HG03565 (cell line): Measurements from ENCODE around the gene BCL6B.
"Not testable (repeated sequence)": the region's sequence is repeated elsewhere in the genome, so short reads cannot be mapped to it uniquely, and the experiment has no call there.

Experiments
- ATAC-seq: cut with Tn5 transposase; IDR thresholded peaks from one replicate; pipeline ENCODE4 v1.9.1; 2021; ENCODE audit warnings: mild to moderate bottlenecking, moderate library complexity; ENCODE audit not compliant: unreplicated experiment

BCL6B gene

DNA sequence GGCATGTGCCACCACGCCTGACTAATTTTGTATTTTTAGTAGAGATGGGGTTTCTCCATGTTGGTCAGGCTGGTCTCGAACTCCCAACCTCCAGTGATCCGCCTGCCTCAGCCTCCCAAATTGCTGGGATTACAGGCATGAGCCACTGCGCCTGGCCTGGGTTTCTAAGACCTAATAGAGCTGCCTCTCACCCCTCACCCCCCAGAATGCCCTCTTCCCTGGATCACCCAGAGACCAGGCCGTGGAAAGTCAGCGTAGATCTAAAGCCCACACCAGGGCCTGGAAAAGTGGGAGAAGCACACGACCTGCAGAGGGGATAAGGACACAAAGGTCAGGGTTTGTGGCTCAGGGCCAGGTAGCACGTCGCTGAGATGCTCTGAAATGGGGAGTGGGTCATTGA lies 27.7 kb downstream of the BCL6B start:
- not testable (repeated sequence) for ATAC-seq

DNA sequence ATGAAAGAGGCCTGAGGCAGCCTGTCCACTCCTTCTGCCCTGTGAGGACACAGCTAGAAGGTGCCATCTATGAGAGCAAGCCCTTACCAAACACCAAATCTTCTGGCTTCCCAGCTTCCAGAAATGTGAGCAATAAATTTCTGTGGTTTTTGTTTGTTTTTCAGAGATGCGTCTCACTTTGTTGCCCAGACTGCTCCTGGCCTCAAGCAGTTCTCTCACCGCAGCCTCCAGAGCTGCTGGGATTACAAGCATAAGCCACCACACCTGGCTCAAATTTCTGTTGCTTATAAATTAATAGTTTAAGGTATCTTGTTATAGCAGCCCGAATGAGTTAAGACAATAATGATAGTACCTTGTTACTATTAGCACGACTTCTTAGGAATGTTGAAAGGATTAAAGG lies 33.5 kb downstream of the BCL6B start:
- ATAC-seq, result no peak

DNA sequence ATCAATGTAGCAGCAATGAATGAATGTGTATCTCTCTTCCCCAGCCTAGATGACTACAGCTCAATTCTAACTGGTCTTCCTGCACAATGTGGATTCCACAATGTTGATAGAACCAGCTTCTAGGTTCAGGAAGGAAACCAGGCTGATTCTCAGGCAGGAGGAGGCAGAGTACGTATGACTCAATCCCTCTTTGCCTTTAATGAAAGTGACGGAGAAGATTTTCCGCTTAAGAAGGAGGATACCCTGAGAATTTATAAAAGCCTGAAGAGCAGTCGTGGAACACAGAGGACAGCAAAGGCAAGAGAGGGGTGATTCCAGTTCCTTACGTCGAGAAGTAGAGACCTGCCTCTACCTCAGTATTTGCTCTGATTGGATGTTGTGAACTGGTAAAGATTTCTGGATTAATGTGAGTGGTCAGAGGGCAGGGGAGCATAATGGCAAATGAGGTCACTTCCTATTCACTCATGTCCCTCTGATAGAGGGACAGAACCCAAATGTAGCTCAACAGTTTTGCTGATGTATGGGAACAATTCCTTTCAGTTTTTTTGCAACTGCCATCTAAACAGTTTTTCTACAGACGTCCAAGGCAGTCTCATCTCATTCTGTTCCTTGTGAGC lies 36.1 kb downstream of the BCL6B start:
- no peak for ATAC-seq

DNA sequence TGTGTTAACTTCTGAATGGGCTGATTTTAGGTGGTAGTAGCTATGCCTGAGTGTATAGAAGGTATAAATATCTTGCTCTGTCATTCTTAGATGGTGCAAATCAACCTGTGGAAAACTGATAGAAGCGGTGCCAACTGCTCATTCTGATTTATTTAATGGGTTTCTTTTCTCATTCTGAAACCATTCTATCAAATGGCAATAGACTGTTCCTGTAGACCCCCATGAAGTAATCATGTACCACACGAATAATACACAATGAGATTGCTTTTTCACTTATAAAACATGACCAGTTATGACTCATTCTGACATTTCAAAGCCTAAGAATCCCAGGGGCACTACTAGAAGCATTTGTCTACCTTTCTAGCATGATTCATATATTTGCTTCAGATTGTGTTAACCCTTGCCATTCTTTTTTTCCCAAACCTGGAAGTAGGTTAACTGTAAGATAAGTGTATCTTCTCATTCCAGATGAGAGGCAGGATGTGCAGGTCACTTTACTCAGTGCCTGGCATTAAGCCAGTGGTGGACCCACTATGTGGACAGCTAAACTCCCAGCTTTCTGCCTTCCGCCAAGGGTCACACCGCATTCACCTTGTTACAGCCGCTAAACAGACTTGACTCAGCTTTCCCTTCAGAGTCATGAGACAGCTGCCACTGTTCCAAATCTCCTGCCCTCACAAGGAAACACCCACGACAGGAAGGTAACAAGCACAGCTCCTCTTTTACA lies 37.5 kb downstream of the BCL6B start:
- ATAC-seq, result no peak

DNA sequence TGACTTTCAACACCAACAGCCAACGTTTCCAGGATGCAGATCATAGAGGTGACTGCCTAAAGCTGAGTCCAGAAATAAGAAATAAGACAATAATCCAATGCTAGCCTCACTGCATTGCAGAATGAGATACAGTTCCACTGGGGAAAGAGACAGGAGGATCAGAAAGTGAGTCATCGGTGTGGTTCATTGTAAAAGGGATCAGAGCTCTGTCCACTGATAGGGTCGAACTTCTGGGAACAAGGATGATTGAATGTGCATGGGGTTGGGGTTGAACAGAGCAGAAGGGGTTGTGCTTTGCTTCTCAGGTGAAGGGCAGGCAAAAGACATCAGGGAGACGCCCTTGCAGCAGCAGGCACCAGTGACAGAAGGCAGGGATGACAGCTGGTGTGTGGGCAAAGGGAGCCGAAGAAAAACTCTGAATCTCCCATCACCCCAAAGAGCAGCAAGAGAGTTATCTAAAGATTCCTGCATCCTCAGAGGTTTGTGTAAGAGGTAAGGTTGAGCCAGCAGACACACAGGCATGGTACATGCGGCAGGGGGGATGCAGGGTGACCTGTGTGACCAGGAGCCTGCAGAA lies 40.8 kb downstream of the BCL6B start:
- ATAC-seq, result no peak

DNA sequence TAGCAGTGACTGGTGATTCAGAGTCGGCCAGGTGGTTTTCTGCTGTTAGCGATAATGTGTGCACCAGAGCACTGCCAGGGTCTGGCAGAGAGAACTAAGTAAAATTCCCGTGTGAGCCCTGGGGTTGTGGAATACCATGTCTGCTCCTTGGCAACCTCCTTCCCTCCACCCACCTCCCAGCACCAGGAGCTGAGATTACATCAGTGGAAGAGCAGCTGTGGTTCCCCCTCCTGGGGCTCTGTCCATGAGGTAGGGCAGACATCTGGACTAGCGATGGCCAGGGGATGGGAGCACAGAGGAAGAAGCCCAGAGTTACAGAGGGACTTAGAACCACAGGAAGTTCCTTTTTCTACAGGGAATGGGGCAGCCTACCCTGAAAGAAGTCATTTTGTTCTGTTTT lies 41.4 kb downstream of the BCL6B start:
- no peak for ATAC-seq

DNA sequence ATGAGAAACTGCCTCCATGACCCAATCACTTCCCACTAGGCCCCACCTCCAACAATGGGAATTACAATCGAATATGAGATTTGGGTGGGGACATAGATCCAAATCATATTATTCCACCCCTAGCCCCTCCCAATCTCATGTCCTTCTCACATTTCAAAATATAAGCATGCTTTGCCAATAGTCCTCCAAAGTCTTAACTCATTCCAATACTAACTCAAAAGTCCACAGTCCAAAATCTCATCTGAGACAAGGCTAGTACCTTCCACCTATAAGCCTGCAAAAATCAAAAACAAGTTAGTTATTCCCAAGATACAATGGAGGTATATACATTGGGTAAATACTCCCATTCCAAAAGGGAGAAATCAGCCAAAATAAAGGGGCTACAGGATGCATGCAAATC lies 44.3 kb downstream of the BCL6B start:
- ATAC-seq, result no peak

DNA sequence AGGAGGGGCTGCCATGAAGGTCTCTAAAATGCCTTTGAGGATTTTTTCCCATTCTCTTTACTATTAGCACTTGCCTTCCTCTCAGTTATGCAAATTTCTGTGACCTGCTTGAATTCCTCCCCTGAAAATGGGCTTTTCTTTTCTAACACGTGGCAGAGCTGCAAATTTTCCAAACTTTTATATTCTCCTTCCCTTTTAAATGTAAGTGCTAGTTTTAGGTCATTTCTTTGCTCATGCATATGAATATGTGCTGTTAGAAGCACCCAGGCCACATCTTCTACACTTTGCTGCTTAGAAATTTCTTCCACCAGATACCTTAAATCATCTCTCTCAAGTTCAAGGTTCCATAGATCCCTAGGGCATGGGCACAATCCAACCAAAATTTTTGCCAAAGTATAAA lies 45.4 kb downstream of the BCL6B start:
- no peak for ATAC-seq

DNA sequence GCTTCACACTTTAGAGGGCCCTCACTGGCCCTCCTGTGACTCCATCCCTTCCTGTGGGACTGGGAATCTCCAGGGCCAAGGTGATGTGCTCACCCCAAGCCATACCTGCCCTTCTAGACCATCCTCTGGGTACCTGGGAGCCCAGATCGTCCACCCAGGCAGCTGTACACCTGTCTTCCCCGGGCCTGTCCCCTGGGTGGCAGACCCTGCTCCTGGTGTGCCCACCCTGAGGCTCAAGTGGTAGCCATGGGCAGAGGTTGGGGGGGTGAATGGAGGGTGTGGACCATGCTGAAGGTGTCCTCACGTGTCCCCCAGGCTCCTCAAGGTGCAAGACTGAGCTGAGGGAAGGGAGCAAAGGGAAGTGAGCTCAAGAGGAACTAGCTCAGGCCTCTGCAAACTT lies 47.9 kb downstream of the BCL6B start:
- no peak for ATAC-seq

DNA sequence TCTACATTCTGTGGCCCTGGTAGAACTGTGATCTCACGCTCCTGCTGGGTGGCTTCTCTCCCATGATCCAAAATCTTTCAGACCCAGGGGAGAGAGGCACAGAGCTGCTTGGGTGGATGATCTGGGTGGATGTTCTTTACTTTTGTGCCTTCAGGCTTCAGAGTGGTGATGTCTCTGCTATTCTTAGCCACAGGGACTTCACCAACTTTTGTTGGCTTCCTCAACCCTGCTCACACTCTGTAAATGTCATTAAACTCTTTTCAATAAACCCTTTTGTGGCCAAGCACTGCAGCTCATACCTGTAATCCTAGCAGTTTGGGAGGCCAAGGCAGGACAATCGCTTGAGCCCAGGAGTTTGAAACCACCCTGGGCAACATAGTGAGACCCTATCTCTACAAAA lies 49.6 kb downstream of the BCL6B start:
- no peak for ATAC-seq

DNA sequence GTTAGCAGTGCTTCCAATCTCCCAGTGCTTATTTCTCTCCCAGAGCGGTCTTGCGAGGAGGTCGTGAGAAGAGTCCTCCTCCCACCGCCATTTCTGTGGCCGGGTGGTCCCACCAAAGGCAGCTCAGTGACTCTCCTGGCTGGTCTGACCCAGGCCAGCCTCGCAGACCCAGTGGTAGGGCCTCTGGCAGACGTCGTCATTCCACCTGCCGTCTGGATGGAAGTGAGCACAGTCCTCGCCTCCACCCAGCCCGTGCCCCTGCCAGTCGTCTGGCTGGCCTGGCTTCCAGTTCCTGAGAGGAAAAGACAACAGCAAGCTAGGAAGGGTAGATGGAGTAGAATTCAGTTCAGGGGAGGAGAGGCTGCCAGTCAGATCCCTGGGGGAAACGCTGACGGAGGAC lies 52.1 kb downstream of the BCL6B start:
- no peak for ATAC-seq

DNA sequence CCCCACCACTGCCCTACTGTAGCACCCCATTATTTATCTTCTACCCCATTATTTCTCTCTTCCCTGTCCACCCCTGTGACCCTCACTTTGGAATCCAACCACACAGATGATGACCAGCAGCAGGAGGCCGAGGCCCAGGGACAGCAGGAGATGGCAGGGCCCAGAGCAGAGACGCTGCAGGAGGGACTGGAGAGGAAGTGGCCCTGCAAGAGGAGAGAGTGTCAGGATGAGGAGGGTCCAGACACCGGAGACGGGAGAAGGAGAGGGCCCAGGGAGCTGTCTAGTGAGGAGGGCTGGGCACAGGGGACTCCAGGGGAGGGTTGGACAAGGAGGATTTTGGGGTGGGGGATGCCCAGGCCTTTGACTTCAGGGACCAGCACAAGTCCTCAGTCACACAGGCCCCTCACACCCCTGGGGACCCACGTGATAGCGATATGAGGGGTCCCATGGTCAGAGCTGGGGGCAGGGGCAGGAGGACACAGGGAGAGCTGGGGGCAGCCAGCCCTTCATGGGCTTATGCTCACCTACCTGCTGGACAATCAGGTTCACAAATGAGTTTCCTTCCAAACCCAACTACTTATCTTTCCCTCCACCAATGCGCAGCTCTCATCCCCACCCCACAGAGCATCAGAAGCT lies 55.2 kb downstream of the BCL6B start:
- no peak for ATAC-seq

DNA sequence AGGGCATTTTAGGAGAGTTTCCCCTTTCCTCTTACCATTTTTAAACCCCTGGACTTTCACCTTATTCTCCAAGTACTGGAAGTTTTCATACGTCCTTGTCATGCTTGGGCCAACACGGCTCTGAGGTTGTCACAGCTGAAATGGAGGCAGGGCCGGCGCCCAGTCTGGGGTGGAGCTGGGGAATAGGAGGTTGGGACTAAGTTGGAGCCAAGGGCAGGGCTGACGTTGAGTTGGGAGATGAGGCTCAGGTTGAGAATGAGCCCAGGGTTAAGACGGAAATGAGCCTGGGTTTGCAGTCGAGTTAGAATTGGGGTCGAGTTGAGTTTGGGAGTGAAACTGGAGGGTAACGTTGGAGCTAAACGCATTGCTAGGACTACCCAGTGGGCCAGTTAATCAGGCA lies 55.9 kb downstream of the BCL6B start:
- no peak for ATAC-seq
